Breast epithelium (tissue), 4 donors: Measurements from ENCODE around the gene NLRP4. TPM values are rescaled to one million over a fixed set of nuclear protein-coding genes. Genes with fewer than 3 reads are reported as not detected.

Source experiments
- DNase-seq, 2 donors: peaks; one replicate each; pipeline ENCODE4 v3.0.0-alpha.2; 2019; ENCODE audit warnings: low spot score in 2 of 2
- H3K27ac ChIP-seq, 2 donors: fragments of 200-600 bp; sonication (generic) in 1 of 2; one replicate each; pipeline ENCODE4 v1.5.1; 2016 to 2019; ENCODE audit warnings: mild to moderate bottlenecking in 1 of 2
- H3K27me3 ChIP-seq, 2 donors: fragments of 200-600 bp; sonication (generic) in 1 of 2; one replicate each; pipeline versions ENCODE4 v1.5.1 to v1.6.0; 2017 to 2019; ENCODE audit warnings: control low read depth in 1 of 2, mild to moderate bottlenecking in 1 of 2
- H3K36me3 ChIP-seq: fragments of 200-600 bp; one replicate; pipeline ENCODE4 v1.5.1; 2019
- H3K4me1 ChIP-seq, 2 donors: fragments of 200-600 bp; sonication (generic); one replicate each; pipeline ENCODE4 v1.5.1; 2016 to 2019; ENCODE audit warnings: control low read depth in 1 of 2
- H3K4me3 ChIP-seq, 3 donors: fragments of 200-600 bp; sonication (generic); 1 replicate in 2 of 3; 2 replicates in 1 of 3; pipeline ENCODE4 v1.5.1; 2016 to 2019; ENCODE audit warnings: mild to moderate bottlenecking in 3 of 3, moderate library complexity in 2 of 3
- H3K9me3 ChIP-seq, 2 donors: fragments of 200-600 bp; sonication (generic) in 1 of 2; one replicate each; pipeline ENCODE4 v1.5.1; 2016 to 2019; ENCODE audit warnings: control low read depth in 1 of 2
- CTCF ChIP-seq, 3 donors: fragments of 450-650 bp; IDR thresholded peaks; one replicate each; pipeline ENCODE4 v1.5.1; 2016 to 2017; ENCODE audit warnings: antibody characterized with exemption in 3 of 3, mild to moderate bottlenecking in 3 of 3, moderate library complexity in 3 of 3
- POLR2A ChIP-seq: fragments of 450-650 bp; IDR thresholded peaks from one replicate; pipeline ENCODE4 v1.6.1; 2016; ENCODE audit warnings: antibody characterized with exemption, mild to moderate bottlenecking, moderate library complexity
- POLR2AphosphoS5 ChIP-seq, 3 donors: sonication (generic); formaldehyde crosslinking; IDR thresholded peaks; one replicate each; pipeline ENCODE4 v1.6.1; 2017; ENCODE audit warnings: antibody characterized with exemption in 3 of 3
- intact Hi-C: fragments of 100-400 bp; cut with DNase I; formaldehyde crosslinking; loops from one replicate; pipeline ENCODE4 v1.15.1; 2023; ENCODE audit warnings: low total_unique reads
- total RNA-seq, 3 donors: library from RNA; depleted of rRNA; stranded (reverse); fragments of >200 nt; gene quantifications; one replicate each; pipeline ENCODE4 v1.1.0, GENCODE V29; 2016

NLRP4 gene
- not detected for total RNA-seq

- H3K36me3 ChIP-seq, result no peaks in the 10 kb centered on the region
- no peaks in the 10 kb centered on the region for H3K27me3 ChIP-seq
- TF ChIP-seq CTCF (IDR thresholded peaks at IDR 0.05) (no peak), POLR2A (no peak), POLR2AphosphoS5 (IDR thresholded peaks at IDR 0.05) (no peak)
- peaks cover 0 to under 1% of the 10 kb centered on the region in 2 donors for H3K9me3 ChIP-seq
- no peak for DNase-seq
- no peak within 1 kb of the TSS for H3K27ac ChIP-seq
- no peak within 1 kb of the TSS for H3K4me3 ChIP-seq
- H3K4me1 ChIP-seq, result no peaks in the 10 kb centered on the region
- intact Hi-C loops, result no loop called here
These were observed at the start of gene NLRP4 for GRCh38 chr19:55836340-55836739. TSS of gene NLRP4 (plus strand) at chr19:55836540. CDS start at chr19:55852081, 15,541 bp downstream.

GRCh38 chr19:55795021-55795420 is 41.3 kb upstream of the NLRP4 start:
- Histone ChIP-seq H3K4me3 (no peak overlapping the region), H3K27ac (no peak overlapping the region), H3K36me3 (no peaks in the 10 kb centered on the region), H3K27me3 (no peaks in the 10 kb centered on the region), H3K9me3 (no peaks in the 10 kb centered on the region), H3K4me1 (no peaks in the 10 kb centered on the region)
- intact Hi-C loops, result no loop called here
- no peak for DNase-seq
- TF ChIP-seq POLR2AphosphoS5 (IDR thresholded peaks at IDR 0.05), result no peak
- TF ChIP-seq CTCF (IDR thresholded peaks at IDR 0.05), result no peak
- no peak for TF ChIP-seq POLR2A

GRCh38 chr19:55801416-55801815 is 34.9 kb upstream of the NLRP4 start:
- no peaks in the 10 kb centered on the region for H3K36me3 ChIP-seq
- H3K4me1 ChIP-seq, result no peaks in the 10 kb centered on the region
- H3K4me3 ChIP-seq, result no peak overlapping the region
- no peaks in the 10 kb centered on the region for H3K27me3 ChIP-seq
- DNase-seq, result no peak
- TF ChIP-seq POLR2AphosphoS5 (IDR thresholded peaks at IDR 0.05) (no peak), POLR2A (no peak), CTCF (IDR thresholded peaks at IDR 0.05) (no peak)
- no peak overlapping the region for H3K27ac ChIP-seq
- intact Hi-C loops, result no loop called here
- peaks cover 3 to 14% of the 10 kb centered on the region in 2 donors for H3K9me3 ChIP-seq

- peaks cover 3 to 14% of the 10 kb centered on the region in 2 donors for H3K9me3 ChIP-seq
- no peak overlapping the region for H3K27ac ChIP-seq
- H3K4me1 ChIP-seq, result no peaks in the 10 kb centered on the region
- intact Hi-C loops, result no loop called here
- H3K36me3 ChIP-seq, result no peaks in the 10 kb centered on the region
- TF ChIP-seq CTCF (IDR thresholded peaks at IDR 0.05) (no peak), POLR2AphosphoS5 (IDR thresholded peaks at IDR 0.05) (no peak), POLR2A (no peak)
- no peak for DNase-seq
- H3K27me3 ChIP-seq, result no peaks in the 10 kb centered on the region
- no peak overlapping the region for H3K4me3 ChIP-seq
These were observed 34.1 kb upstream of the NLRP4 start for GRCh38 chr19:55802281-55802680.

- no peak for DNase-seq
These were observed 26.8 kb upstream of the NLRP4 start for GRCh38 chr19:55809381-55810058.

More at GRCh38 chr19:55809381-55810058, 26.8 kb upstream of the NLRP4 start:
- H3K9me3 ChIP-seq, result peaks cover 0 to 8% of the 10 kb centered on the region in 2 donors
- no peaks in the 10 kb centered on the region for H3K27me3 ChIP-seq
- intact Hi-C loops, result no loop called here
- TF ChIP-seq POLR2AphosphoS5 (IDR thresholded peaks at IDR 0.05) (no peak), POLR2A (no peak), CTCF (IDR thresholded peaks at IDR 0.05) (no peak)
- no peaks in the 10 kb centered on the region for H3K36me3 ChIP-seq
- H3K4me1 ChIP-seq, result no peaks in the 10 kb centered on the region
- H3K27ac ChIP-seq, result no peak overlapping the region
- H3K4me3 ChIP-seq, result no peak overlapping the region
